Measurements from ENCODE around the gene MRPL3.

DNA sequence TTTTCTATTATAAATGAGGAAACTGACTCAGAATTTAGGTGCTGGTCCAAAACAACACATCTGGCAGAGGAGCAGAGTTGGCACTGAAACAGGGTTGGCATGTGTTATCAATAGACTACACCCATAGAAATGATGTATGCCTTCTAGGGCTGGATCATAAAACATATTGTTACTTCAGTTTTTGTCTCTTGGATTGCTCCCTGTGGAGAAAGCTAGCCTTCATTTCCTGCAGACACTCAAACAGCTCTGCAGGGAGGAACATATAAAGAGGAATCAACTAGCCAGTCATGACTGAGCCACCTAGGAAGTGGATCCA, 507 bp upstream of the MRPL3 start:
- TF ChIP-seq CTCF (IDR thresholded peaks at IDR 0.05) (no peak), POLR2A (IDR thresholded peaks at IDR 0.05) (no peak), EP300 (IDR thresholded peaks at IDR 0.05; ENCODE audit: low read depth) (no peak), POLR2AphosphoS5 (IDR thresholded peaks at IDR 0.05) (no peak)

Measured in transverse colon (tissue), 4 donors.